Gastroesophageal sphincter (tissue), 3 donors: Measurements from ENCODE around the gene KRT1.

Source experiments
- CTCF ChIP-seq, 4 experiments: fragments of 200-600 bp in 2 of 4; fragments of 450-650 bp in 2 of 4; sonication (generic) in 1 of 4; IDR thresholded peaks; one replicate each; pipeline ENCODE4 v1.5.1; 2017 to 2019; ENCODE audit warnings: antibody characterized with exemption in 4 of 4, mild to moderate bottlenecking in 2 of 4, moderate library complexity in 2 of 4
- EP300 ChIP-seq: sonication (generic); formaldehyde crosslinking; IDR thresholded peaks from one replicate; pipeline ENCODE4 v1.6.1; 2017; ENCODE audit warnings: antibody characterized with exemption, mild to moderate bottlenecking
- POLR2A ChIP-seq, 2 donors: fragments of 450-650 bp; IDR thresholded peaks; one replicate each; pipeline ENCODE4 v1.6.1; 2017; ENCODE audit warnings: antibody characterized with exemption in 2 of 2, mild to moderate bottlenecking in 2 of 2, moderate library complexity in 1 of 2
- POLR2AphosphoS5 ChIP-seq: sonication (generic); formaldehyde crosslinking; IDR thresholded peaks from one replicate; pipeline ENCODE4 v1.6.1; 2017; ENCODE audit warnings: antibody characterized with exemption

- TF ChIP-seq POLR2AphosphoS5 (no peak), CTCF (IDR thresholded peaks at IDR 0.05) (no peak), POLR2A (IDR thresholded peaks at IDR 0.05) (no peak), EP300 (no peak)
Measured at GRCh38 chr12:52689239-52689638, 9.0 kb upstream of the KRT1 start.
